Osteoblast (primary cell): ENCODE measurements around the gene LAMA1. TPM values are rescaled to one million over a fixed set of nuclear protein-coding genes. Genes with fewer than 3 reads are reported as not detected.

ENCODE experiments used
- DNase-seq: peaks from one replicate; pipeline ENCODE4 v3.0.0; 2011; ENCODE audit warnings: low spot score, mixed read lengths; ENCODE audit not compliant: insufficient read length; ENCODE audit errors: missing footprints
- H2AFZ ChIP-seq: 2 replicates; pipeline ENCODE4 v1.6.0; 2011; ENCODE audit warnings: mild to moderate bottlenecking, low read length
- H3K27ac ChIP-seq: 2 replicates; pipeline ENCODE4 v1.5.1; 2011; ENCODE audit warnings: mild to moderate bottlenecking, low read depth, low read length, moderate library complexity
- H3K27me3 ChIP-seq: 2 replicates; pipeline ENCODE4 v1.6.0; 2012; ENCODE audit warnings: mild to moderate bottlenecking, control low read depth, inconsistent platforms, low read length, moderate library complexity; ENCODE audit not compliant: insufficient read depth
- H3K36me3 ChIP-seq: 2 replicates; pipeline ENCODE4 v1.5.1; 2011; ENCODE audit warnings: mild to moderate bottlenecking, low read length, control low read depth, moderate library complexity; ENCODE audit not compliant: insufficient read depth
- H3K4me1 ChIP-seq: 2 replicates; pipeline ENCODE4 v1.5.1; 2011; ENCODE audit warnings: mild to moderate bottlenecking, low read length, control low read depth, moderate library complexity; ENCODE audit not compliant: insufficient read depth
- H3K4me2 ChIP-seq: 2 replicates; pipeline ENCODE4 v1.6.0; 2011; ENCODE audit warnings: mild to moderate bottlenecking, low read length; ENCODE audit not compliant: insufficient read depth
- H3K4me3 ChIP-seq: fragments of 200-600 bp; sonication (generic); 3 replicates; pipeline ENCODE4 v1.5.1; 2012; ENCODE audit warnings: mild to moderate bottlenecking, low read length, inconsistent platforms; ENCODE audit not compliant: insufficient read depth
- H3K79me2 ChIP-seq: 2 replicates; pipeline ENCODE4 v1.6.0; 2012; ENCODE audit warnings: mild to moderate bottlenecking, low read length, control low read depth, inconsistent platforms; ENCODE audit not compliant: insufficient read depth
- H3K9me3 ChIP-seq: 2 replicates; pipeline ENCODE4 v1.5.1; 2011; ENCODE audit warnings: low read depth, low read length, control low read depth
- H4K20me1 ChIP-seq: 2 replicates; pipeline ENCODE4 v1.6.0; 2012; ENCODE audit warnings: mild to moderate bottlenecking, low read length, control low read depth; ENCODE audit not compliant: insufficient read depth
- total RNA-seq: library from RNA; depleted of rRNA; stranded (reverse); fragments of >200 nt; gene quantifications from 2 replicates; pipeline ENCODE4 v1.2.3, GENCODE V29; 2012
- TF ChIP-seq, protein P1 (sequence below): IDR thresholded peaks from 2 replicates; pipeline ENCODE4 v1.5.1; 2011; ENCODE audit warnings: mild to moderate bottlenecking, low read depth, low read length, moderate library complexity; ENCODE audit errors: extremely low read depth

LAMA1 gene
- total RNA-seq, 1 donor: 8.3 TPM

DNA sequence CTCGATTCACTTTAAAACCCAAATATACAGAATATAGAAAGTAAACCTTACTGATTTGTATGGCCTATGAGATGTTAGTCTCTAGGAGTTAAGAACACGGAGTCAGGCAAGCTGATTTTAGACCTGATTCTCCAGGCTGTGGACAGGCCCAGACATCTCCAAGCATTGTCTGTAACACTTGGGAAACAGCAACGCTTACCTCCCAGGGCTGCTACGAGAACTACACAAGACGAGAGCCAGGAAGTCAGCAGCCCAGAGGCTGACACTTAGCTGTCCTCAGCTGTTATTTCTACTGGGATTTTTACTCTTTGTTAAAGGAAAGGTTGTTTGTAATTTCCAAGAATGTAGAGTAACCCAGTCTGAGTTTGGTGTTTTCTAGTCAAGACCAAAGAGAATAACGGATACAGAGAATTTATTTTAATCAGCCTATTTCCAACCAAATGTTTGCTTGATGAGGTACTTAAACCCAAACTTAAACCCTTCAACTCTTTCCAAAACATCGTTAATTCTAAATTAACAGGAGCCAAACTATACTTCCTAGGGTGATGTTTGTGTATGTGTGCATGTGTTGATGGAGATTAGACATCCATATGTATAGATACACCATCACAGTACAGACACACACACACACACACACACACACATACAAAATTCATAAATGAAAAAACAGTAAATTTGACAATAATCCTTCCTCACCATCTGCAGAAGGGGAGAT lies 123.4 kb downstream of the LAMA1 start:
- Histone ChIP-seq H3K9me3 (no peaks in the 10 kb centered on the region), H3K4me2 (no peak overlapping the region), H3K79me2 (no peaks in the 10 kb centered on the region), H4K20me1 (no peaks in the 10 kb centered on the region), H2AFZ (no peak overlapping the region), H3K4me3 (no peak overlapping the region), H3K27ac (no peak overlapping the region), H3K27me3 (no peaks in the 10 kb centered on the region), H3K36me3 (no peaks in the 10 kb centered on the region), H3K4me1 (no peaks in the 10 kb centered on the region)
- TF ChIP-seq, protein P1, sequence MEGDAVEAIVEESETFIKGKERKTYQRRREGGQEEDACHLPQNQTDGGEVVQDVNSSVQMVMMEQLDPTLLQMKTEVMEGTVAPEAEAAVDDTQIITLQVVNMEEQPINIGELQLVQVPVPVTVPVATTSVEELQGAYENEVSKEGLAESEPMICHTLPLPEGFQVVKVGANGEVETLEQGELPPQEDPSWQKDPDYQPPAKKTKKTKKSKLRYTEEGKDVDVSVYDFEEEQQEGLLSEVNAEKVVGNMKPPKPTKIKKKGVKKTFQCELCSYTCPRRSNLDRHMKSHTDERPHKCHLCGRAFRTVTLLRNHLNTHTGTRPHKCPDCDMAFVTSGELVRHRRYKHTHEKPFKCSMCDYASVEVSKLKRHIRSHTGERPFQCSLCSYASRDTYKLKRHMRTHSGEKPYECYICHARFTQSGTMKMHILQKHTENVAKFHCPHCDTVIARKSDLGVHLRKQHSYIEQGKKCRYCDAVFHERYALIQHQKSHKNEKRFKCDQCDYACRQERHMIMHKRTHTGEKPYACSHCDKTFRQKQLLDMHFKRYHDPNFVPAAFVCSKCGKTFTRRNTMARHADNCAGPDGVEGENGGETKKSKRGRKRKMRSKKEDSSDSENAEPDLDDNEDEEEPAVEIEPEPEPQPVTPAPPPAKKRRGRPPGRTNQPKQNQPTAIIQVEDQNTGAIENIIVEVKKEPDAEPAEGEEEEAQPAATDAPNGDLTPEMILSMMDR: no peak
- DNase-seq: no peak

GRCh38 chr18:6992761-6993160 lies 124.8 kb downstream of the LAMA1 start:
- Histone ChIP-seq H4K20me1 (no peaks in the 10 kb centered on the region), H3K36me3 (no peaks in the 10 kb centered on the region), H3K4me3 (no peak overlapping the region), H3K27ac (no peak overlapping the region), H2AFZ (no peak overlapping the region), H3K79me2 (no peaks in the 10 kb centered on the region), H3K27me3 (no peaks in the 10 kb centered on the region), H3K4me2 (no peak overlapping the region), H3K9me3 (no peaks in the 10 kb centered on the region), H3K4me1 (no peaks in the 10 kb centered on the region)
- DNase-seq: no peak
- TF ChIP-seq, protein P1: no peak

- Histone ChIP-seq H3K27me3 (no peaks in the 10 kb centered on the region), H4K20me1 (no peaks in the 10 kb centered on the region), H3K36me3 (peaks cover 6% of the 10 kb centered on the region), H3K4me3 (no peak overlapping the region), H3K4me1 (no peaks in the 10 kb centered on the region), H2AFZ (no peak overlapping the region), H3K27ac (no peak overlapping the region), H3K79me2 (no peaks in the 10 kb centered on the region), H3K4me2 (no peak overlapping the region), H3K9me3 (no peaks in the 10 kb centered on the region)
- DNase-seq: no peak
- TF ChIP-seq, protein P1: no peak
Measured at GRCh38 chr18:6983366-6983765, 134.2 kb downstream of the LAMA1 start.

- H3K4me2 ChIP-seq: no peak overlapping the region
- H3K79me2 ChIP-seq: no peaks in the 10 kb centered on the region
- H2AFZ ChIP-seq: no peak overlapping the region
- TF ChIP-seq, protein P1: no peak
- H3K4me1 ChIP-seq: no peaks in the 10 kb centered on the region
- H3K4me3 ChIP-seq: no peak overlapping the region
- no peak overlapping the region for H3K27ac ChIP-seq
- no peak for DNase-seq
- no peaks in the 10 kb centered on the region for H3K9me3 ChIP-seq
- H4K20me1 ChIP-seq: no peaks in the 10 kb centered on the region
- H3K36me3 ChIP-seq: peaks cover 6% of the 10 kb centered on the region
- H3K27me3 ChIP-seq: no peaks in the 10 kb centered on the region
Measured at GRCh38 chr18:6982398-6982797, 135.2 kb downstream of the LAMA1 start.
